PC-3 (cell line): Measurements from ENCODE around the gene CAPZB. TPM values are rescaled to one million over a fixed set of nuclear protein-coding genes. Genes with fewer than 3 reads are reported as not detected.

Experiments
- ATAC-seq: fragments of 200-7000 bp; cut with Tn5 transposase; 2 replicates; pipeline ENCODE4 v1.9.1; 2020; ENCODE audit warnings: mild to moderate bottlenecking, moderate library complexity
- BruUV-seq: library from RNA; stranded (reverse); fragments of 400-500 nt; replicated peaks from 2 replicates; lab custom pipeline; 2021; lab: Mats Ljungman, UMichigan
- CTCF ChIA-PET: fragments of 300-600 bp; sonication (Branson Sonifier 250); formaldehyde crosslinking; loops from one replicate; lab custom pipeline; 2022; ENCODE audit warnings: antibody characterized with exemption; lab: Charles Lee
- POLR2A ChIA-PET: fragments of 300-600 bp; sonication (Branson Sonifier 250); formaldehyde crosslinking; loops from one replicate; lab custom pipeline; 2022; ENCODE audit warnings: antibody characterized with exemption; ENCODE audit not compliant: unreplicated experiment; lab: Charles Lee
- DNase-seq: peaks from one replicate; pipeline ENCODE4 v3.0.0-alpha.2; 2015
- H2AFZ ChIP-seq: fragments of 300-600 bp; sonication (generic); 2 replicates; pipeline ENCODE4 v1.6.0; 2016; ENCODE audit warnings: antibody characterized with exemption, low read length
- H3F3A ChIP-seq: fragments of 300-600 bp; sonication (generic); one replicate; pipeline ENCODE4 v1.6.0; 2017; ENCODE audit warnings: antibody characterized with exemption, low read length, control low read depth, mild to moderate bottlenecking; ENCODE audit not compliant: unreplicated experiment
- H3K27ac ChIP-seq: fragments of 300-600 bp; sonication (generic); 2 replicates; pipeline ENCODE4 v1.5.1; 2016; ENCODE audit warnings: mild to moderate bottlenecking, low read length
- H3K27me3 ChIP-seq: fragments of 300-600 bp; sonication (generic); 2 replicates; pipeline ENCODE4 v1.6.1; 2016; ENCODE audit warnings: low read length, mixed read lengths
- H3K36me3 ChIP-seq: fragments of 300-600 bp; sonication (generic); 2 replicates; pipeline ENCODE4 v1.6.1; 2016; ENCODE audit warnings: low read depth, mixed run types, low read length, mixed read lengths
- H3K4me1 ChIP-seq: fragments of 300-600 bp; sonication (generic); 2 replicates; pipeline ENCODE4 v1.5.1; 2016; ENCODE audit warnings: low read length; ENCODE audit not compliant: insufficient read depth
- H3K4me2 ChIP-seq: fragments of 300-600 bp; sonication (generic); 2 replicates; pipeline ENCODE4 v1.6.0; 2016; ENCODE audit warnings: low read length
- H3K4me3 ChIP-seq: fragments of 300-600 bp; sonication (generic); 2 replicates; pipeline ENCODE4 v1.5.1; 2016; ENCODE audit warnings: mild to moderate bottlenecking, low read length, mixed read lengths
- H3K79me2 ChIP-seq: fragments of 300-600 bp; sonication (generic); 2 replicates; pipeline ENCODE4 v1.6.1; 2017; ENCODE audit warnings: low read length, mixed read lengths
- H3K9ac ChIP-seq: fragments of 300-600 bp; sonication (generic); 2 replicates; pipeline ENCODE4 v1.6.0; 2016; ENCODE audit warnings: mild to moderate bottlenecking, low read length
- H3K9me2 ChIP-seq: fragments of 300-600 bp; sonication (generic); replicated peaks from 2 replicates; pipeline ENCODE4 v1.6.1; 2016; ENCODE audit warnings: mixed run types, low read length, mixed read lengths
- H3K9me3 ChIP-seq: fragments of 300-600 bp; sonication (generic); 2 replicates; pipeline ENCODE4 v1.6.1; 2016; ENCODE audit warnings: low read length, mixed read lengths
- H4K20me1 ChIP-seq: fragments of 300-600 bp; sonication (generic); 2 replicates; pipeline ENCODE4 v1.6.1; 2016; ENCODE audit warnings: low read length, mixed read lengths
- EZH2 ChIP-seq: fragments of 300-600 bp; sonication (generic); IDR thresholded peaks from one replicate; pipeline ENCODE4 v1.6.1; 2017; ENCODE audit warnings: antibody characterized with exemption, mild to moderate bottlenecking, low read length; ENCODE audit not compliant: unreplicated experiment
- EZH2phosphoT487 ChIP-seq: fragments of 300-600 bp; sonication (generic); IDR thresholded peaks from 2 replicates; pipeline ENCODE4 v1.6.1; 2018; ENCODE audit warnings: mild to moderate bottlenecking, antibody characterized with exemption, low read length, borderline replicate concordance
- intact Hi-C: fragments of 100-400 bp; cut with micrococcal nuclease; formaldehyde crosslinking; loops from 2 replicates; pipeline ENCODE4 v1.9.0; 2023
- total RNA-seq: library from RNA; depleted of rRNA; stranded (reverse); fragments of >200 nt; gene quantifications from 2 replicates; pipeline ENCODE4 v1.2.3, GENCODE V29; 2014
- TF ChIP-seq, protein P1 (sequence below): fragments of 300-600 bp; sonication (generic); conservative IDR thresholded peaks from 2 replicates; pipeline ENCODE4 v1.5.1; 2017; ENCODE audit warnings: antibody characterized with exemption, low read depth, mild to moderate bottlenecking, low read length

Gene CAPZB
- total RNA-seq, 1 experiment from 2014 or later, result 86.7 TPM

DNA sequence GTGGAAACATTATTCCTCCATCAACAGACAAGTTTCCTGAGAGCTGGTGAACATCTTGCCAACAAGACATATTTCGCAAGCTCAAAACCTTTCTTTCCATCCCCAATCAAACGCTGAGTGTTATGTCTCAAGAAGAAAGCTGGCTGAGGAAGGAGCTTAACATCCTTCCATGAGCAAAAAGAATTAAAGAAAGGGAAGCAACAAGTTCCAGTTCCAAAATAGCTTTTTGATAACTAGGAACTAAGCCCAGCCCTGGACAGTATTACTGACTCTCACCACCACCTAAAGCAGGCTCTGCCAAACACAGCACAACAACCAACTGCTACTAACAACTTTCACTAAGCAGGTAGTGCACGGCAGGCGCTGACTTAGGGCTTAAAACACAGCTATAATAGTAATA, 50.2 kb downstream of the CAPZB start:
- H3K9me3 ChIP-seq, result no peaks in the 10 kb centered on the region
- H3K27ac ChIP-seq, result no peak overlapping the region
- no peak overlapping the region for H2AFZ ChIP-seq
- BruUV-seq, result no TSS peak
- intact Hi-C loops, result loop anchor here (10.0 kb wide), 1 partner anchor 50 kb away; the partner anchor contains the start of gene CAPZB
- H3K9ac ChIP-seq, result no peak overlapping the region
- peaks cover 96% of the 10 kb centered on the region for H3K79me2 ChIP-seq
- peaks cover 2% of the 10 kb centered on the region for H3F3A ChIP-seq
- no peak overlapping the region for H3K4me2 ChIP-seq
- ChIA-PET CTCF (no interaction called here), POLR2A (no interaction called here)
- H3K36me3 ChIP-seq, result peaks cover 25% of the 10 kb centered on the region; the same call in 1 of the 2 replicates
- H3K4me1 ChIP-seq, result peaks cover 16% of the 10 kb centered on the region
- DNase-seq (no peak), ATAC-seq (no peak)
- no peaks in the 10 kb centered on the region for H3K27me3 ChIP-seq
- peaks cover 50% of the 10 kb centered on the region; the same call in 1 of the 2 replicates for H4K20me1 ChIP-seq
- no peaks in the 10 kb centered on the region for H3K9me2 ChIP-seq
- no peak for TF ChIP-seq EZH2phosphoT487
- TF ChIP-seq, protein P1, sequence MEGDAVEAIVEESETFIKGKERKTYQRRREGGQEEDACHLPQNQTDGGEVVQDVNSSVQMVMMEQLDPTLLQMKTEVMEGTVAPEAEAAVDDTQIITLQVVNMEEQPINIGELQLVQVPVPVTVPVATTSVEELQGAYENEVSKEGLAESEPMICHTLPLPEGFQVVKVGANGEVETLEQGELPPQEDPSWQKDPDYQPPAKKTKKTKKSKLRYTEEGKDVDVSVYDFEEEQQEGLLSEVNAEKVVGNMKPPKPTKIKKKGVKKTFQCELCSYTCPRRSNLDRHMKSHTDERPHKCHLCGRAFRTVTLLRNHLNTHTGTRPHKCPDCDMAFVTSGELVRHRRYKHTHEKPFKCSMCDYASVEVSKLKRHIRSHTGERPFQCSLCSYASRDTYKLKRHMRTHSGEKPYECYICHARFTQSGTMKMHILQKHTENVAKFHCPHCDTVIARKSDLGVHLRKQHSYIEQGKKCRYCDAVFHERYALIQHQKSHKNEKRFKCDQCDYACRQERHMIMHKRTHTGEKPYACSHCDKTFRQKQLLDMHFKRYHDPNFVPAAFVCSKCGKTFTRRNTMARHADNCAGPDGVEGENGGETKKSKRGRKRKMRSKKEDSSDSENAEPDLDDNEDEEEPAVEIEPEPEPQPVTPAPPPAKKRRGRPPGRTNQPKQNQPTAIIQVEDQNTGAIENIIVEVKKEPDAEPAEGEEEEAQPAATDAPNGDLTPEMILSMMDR, result no peak
- TF ChIP-seq EZH2, result no peak
- no peak overlapping the region for H3K4me3 ChIP-seq

DNA sequence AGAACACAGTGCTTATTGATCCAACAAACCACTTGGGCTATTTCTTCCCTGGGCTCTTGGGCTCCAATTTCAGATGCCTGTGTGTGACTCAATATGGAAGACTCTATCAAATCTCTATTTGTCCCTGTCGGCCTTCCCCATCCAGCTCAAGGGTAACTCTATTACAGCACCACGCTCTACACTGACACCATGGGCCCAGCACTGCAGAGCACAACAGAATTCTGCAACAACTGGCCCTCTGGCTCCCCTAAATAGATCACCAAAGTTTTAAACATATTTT, 51.7 kb downstream of the CAPZB start:
- no TSS peak for BruUV-seq
- no peak overlapping the region for H3K27ac ChIP-seq
- H3K9me2 ChIP-seq, result no peaks in the 10 kb centered on the region
- no peaks in the 10 kb centered on the region for H3K9me3 ChIP-seq
- TF ChIP-seq EZH2phosphoT487, result no peak
- TF ChIP-seq EZH2, result no peak
- TF ChIP-seq, protein P1, result no peak
- no peak overlapping the region for H3K9ac ChIP-seq
- H3F3A ChIP-seq, result no peaks in the 10 kb centered on the region
- intact Hi-C loops, result loop anchor here (10.0 kb wide), 1 partner anchor 51 kb away; the partner anchor contains the start of gene CAPZB
- DNase-seq (no peak), ATAC-seq (no peak)
- CTCF ChIA-PET, result interaction anchor here (0.8 kb wide), 1 partner anchor 36 kb away, joined by 5 read pairs; no protein-coding TSS in a partner anchor
- H3K27me3 ChIP-seq, result no peaks in the 10 kb centered on the region
- no peak overlapping the region for H3K4me3 ChIP-seq
- peaks cover 95% of the 10 kb centered on the region for H3K79me2 ChIP-seq
- H3K4me1 ChIP-seq, result peaks cover 20% of the 10 kb centered on the region
- POLR2A ChIA-PET, result interaction anchor here (0.6 kb wide), 1 partner anchor 419 kb away, joined by 3 read pairs; no protein-coding TSS in a partner anchor
- H3K36me3 ChIP-seq, result peaks cover 22% of the 10 kb centered on the region; the same call in 1 of the 2 replicates
- H3K4me2 ChIP-seq, result no peak overlapping the region
- peaks cover 55% of the 10 kb centered on the region for H4K20me1 ChIP-seq
- no peak overlapping the region for H2AFZ ChIP-seq
